Activated CD4-positive, alpha-beta T cell treated with anti-CD3 and anti-CD28 coated beads, Interleukin-10, Interleukin-2, amounts not matched to agents 100 ng/mL and 50 ng/mL, durations not matched to agents 16 hours and 8 hours (primary cell): ENCODE data around the gene MAPKBP1.

ENCODE experiments used
- DNase-seq: peaks from one replicate; pipeline ENCODE4 v3.0.0-alpha.2; 2020

The MAPKBP1 gene

DNA sequence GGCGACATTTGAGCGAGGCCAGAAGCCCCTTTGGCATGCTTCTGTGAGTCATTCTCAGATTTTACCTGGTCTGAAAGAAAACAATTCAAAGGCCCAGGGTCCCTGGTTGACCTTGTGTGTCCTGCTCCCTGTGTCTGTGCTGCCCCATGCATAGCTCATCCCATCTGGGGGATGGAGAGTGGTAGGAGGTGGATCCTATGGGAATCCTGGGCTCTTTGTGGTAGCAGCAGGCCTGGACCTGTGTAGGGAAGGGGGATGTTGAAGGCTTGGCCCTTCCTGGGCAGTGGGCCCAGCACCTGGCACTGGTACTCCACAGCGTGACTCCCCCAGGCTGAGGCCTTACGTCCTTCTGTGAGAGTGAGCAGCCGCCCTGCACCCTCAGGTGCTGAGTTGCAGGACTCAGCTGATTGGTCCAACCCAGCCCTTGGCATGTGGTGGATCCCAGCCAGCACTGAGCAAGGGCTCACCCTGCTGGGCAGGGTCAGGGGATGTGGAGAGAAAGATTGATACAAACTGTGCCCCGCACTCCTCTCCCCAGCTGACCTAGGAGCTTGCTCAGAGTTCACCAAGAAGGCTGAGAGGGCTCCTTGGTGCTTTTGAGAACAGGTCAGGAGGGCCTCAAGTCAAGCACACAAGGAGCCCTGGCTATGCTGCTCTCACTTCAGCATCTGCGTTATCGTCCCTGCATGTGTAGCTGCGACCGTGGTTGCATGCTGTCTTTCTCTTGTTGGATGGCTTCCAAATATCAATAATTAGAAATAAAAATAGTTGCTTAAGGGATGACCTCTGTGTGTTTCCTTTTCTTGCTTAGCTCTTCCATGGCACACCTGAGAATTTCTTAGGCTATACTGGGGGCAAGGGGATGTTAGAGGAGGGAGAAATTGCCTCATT, 32.3 kb downstream of the MAPKBP1 start:
- no peak for DNase-seq

DNA sequence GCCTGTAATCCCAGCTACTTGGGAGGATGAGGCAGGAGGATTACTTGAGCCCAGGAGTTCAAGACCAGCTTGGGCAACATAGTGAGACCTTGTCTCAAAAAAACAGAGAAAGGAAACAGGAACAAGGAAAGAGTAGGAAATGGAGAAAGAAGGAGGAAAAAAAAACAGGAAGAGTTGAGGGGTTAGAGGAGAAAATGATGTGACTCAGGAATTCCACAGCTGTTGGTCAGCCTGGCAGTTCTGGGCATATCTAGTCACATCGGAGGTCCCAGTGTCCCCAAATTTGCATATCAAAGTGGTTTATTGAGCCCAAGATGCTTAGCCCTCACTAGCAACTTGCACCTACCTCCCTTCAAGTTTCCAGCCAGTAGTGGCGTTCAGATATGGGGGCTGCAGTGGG, 34.8 kb downstream of the MAPKBP1 start:
- DNase-seq, result no peak

DNA sequence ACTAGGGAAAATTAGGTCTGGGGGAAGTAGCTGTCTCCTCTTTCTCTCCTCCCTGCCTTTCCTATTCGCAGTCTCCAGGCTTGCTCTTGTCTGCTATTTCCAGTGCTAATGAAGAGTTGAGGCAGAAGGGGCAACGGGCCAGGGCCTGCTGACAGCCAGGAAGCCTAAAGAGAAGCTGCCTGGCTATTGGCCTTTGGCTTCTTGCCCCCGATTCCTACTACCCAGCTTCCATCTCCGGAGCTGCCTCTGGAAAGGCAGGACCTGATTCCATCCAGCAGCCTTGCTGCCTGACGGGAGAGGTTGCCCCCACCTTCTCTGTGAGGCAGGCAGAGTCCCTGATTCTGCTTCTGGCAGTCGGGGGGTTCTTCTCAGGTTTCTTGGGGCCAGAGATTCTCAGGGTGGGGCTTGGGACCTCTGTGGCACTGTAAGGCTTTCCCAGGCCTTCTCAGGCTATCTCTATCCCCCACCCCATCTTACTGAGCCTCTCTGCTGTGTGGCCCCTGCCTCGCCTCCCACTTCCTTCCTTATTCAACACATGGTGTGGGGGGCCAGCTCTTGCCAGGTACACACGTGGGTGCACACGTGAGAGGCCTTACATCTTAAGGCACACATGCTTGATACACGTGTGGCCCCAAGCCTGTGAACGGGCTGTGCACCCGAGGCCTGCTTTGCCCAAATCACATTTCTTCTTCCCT, 35.4 kb downstream of the MAPKBP1 start:
- DNase-seq, result no peak

DNA sequence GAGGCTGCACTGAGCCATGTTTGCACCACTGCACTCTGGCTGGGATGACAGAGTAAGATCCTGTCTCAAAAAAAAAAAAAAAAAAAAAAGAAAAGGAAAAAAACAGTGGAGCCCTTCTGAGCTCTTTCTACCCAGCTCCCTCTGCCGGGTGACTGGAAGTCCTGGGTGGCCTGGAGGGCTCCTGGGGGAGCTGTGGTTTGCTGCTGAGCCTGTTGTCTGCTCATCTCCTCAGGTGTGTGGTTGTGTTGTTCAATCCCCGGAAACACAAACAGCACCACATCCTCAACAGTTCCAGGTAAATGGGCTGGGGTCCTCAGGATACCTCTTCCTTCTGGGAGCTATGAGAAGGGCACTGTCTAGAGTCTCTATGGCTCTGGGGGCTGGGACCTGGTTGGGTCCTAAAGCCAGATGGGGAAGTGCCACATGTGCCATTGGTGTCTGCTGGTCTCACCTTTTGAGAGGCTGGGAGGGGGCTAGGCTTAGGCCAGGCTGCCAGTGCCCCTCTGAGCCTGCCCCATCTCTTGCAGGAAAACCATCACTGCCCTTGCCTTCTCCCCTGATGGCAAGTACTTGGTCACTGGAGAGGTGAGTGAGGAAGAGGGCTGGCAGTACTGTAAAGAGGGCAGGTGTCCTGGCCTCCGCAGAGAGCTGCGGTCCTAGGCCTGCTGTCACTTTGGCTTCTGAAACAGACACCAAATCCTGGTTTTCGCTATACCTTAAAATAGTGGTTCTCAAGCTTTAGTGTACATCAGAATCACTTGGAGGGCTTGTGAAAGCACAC, 36.6 kb downstream of the MAPKBP1 start:
- DNase-seq, result no peak

DNA sequence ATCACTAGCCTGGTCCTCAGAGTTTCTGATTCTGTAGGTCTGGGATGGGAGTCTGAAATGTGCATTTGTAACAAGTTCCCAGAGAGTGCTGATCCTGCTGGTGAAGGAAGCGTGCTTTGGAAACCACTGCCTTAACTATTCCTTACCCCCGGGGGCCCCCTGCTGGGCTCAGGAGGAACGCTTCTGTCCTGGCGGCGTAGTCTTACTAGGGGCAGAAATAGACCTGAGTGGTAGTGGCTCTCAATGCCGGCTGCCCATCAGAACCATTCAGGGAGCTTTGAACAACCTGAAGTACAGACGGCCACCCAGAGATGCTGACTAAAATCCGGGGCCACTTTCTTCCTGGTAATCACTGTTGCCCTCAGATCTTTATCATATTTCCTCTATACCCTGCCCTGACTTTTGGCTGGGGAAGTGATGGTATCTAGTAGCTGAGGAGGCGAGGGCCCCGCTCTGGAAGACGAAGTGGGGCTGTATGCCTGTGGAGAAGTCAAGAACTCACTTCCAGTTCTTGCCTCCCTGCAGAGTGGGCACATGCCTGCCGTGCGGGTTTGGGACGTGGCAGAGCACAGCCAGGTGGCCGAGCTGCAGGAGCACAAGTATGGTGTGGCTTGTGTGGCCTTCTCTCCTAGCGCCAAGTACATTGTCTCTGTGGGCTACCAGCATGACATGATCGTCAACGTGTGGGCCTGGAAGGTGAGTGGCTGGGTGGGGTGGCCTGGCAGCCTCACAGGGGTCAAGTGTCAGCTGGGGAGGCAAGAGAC, 37.3 kb downstream of the MAPKBP1 start:
- peak; percentile 79 for DNase-seq

DNA sequence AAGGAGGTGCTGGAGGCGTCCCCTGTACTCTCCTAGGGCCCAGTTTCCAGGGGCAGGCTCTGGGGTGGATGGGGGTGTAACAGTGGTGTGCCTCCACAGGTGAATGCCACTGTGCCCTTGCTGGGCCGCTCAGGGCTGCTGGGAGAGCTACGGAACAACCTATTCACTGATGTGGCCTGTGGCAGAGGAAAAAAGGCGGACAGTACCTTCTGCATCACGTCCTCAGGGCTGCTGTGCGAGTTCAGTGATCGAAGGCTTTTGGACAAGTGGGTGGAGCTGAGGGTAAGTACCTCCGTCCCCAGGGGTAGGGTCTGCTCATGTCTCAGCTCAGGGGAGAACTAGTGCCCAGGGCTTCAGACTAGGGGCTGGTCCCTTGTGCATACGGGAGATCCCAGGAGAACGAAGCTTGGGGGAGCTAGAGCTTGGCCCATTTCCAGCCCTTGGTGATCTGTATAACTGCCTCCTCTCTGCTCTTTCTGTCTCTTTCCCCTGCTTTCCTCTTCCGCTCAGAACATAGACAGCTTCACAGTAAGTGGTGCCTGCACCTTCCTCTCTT, 38.6 kb downstream of the MAPKBP1 start:
- DNase-seq, result no peak

DNA sequence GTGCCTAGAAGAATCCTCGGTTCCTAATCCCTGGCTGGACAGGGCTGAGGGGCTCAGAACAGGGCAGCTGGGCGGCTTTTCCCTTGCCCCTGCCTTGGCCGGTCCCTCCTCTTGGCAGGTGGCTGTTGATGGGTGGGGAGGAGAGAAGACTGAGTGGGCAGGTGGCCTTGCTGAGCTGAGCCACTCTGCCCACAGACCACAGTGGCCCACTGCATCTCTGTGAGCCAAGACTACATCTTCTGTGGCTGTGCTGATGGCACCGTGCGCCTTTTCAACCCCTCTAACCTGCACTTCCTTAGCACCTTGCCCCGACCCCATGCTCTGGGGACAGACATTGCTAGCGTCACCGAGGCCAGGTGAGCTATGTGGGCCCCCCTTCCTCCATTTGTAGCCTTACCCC, 39.1 kb downstream of the MAPKBP1 start:
- no peak for DNase-seq

DNA sequence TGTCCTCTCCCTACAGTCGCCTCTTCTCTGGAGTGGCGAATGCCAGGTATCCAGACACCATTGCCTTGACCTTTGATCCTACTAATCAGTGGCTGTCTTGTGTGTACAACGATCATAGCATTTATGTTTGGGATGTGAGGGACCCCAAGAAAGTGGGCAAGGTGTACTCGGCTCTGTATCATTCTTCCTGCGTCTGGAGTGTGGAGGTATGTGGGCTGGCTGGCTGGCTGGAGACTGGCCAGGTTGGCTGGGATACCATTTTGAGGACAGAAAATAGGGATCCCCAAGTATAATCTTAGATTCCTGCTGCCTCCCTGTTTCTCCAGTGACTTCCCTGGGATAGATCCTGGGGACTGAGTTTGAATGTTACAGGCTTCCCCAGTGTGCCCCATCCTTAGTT, 40.2 kb downstream of the MAPKBP1 start:
- DNase-seq, result no peak

DNA sequence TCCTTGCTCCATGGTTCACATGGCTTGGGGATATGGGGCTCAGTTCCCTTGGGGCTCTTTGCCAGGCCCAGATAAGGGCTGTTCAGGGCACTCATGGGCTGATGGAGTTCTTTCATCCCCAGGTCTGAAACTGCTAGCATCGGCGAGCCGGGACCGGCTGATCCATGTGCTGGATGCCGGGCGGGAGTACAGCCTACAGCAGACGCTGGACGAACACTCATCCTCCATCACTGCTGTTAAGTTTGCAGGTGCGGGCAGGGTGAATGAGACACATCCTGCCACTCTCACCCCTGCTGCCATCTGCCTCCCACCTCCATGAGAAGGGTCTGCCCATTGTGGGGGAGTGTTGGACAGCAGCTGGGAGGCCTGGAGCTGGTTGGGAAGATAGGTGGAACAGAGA, 42.5 kb downstream of the MAPKBP1 start:
- DNase-seq, result no peak

DNA sequence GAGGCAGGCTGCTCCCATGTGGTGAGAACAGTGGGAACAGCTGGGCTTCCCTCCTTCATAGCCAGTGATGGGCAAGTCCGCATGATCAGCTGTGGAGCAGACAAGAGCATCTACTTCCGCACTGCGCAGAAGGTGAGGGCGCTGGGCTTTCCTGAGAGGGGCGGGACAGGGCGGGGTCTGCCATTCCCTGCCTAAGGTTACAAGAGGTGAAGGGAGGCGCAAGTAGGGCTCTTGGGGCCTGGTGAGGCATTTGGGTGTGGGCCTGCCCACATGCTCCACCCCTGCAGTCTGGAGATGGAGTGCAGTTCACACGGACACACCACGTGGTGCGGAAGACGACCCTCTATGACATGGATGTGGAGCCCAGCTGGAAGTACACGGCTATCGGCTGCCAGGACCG, 43.0 kb downstream of the MAPKBP1 start:
- no peak for DNase-seq

DNA sequence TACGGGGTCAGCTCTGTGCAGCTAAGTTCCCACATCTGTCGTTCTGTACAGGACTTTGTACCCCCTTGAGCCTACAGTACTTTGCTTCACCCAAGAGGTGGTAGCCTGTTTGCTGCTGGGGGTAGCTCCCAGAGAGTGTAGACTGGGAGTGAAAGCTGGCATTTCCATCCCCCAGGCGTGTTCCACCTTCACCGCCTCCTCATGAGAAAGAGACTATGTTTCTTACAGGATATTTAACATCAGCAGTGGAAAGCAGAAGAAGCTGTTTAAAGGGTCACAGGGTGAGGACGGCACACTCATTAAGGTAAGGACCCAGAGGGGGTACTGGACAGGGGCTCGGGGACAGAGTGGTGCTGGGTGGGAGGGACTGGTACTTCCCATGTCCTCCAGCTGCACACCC, 43.5 kb downstream of the MAPKBP1 start:
- DNase-seq, result no peak

DNA sequence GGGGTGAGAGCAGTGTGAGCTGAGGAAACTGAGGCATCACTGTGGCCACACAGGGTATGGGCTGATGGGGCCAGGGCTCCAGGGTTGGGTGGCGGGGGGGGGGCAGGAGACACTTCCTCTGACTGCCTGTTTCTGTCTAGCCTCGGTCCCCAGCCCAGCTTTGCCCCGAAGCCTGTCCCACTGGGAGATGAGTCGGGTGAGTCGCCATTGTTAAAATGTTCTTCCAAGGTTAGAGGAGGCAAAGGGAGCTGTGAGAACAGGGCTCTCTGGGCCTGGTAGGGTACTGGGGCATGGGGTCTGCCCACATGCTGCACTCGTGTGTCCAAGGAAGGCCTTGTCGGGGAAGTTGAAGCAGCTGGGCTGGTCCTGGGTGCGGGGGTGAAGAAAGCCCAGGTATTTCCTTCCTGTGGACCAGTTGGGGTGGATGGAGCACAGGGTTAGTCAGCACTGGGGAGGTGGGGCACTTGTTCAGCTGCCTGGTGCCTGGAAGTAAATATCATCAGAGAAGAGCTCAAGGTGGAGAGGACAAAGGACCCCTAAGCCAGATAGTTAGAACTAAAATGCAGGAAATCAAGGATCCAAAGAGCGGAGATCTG, 45.3 kb downstream of the MAPKBP1 start:
- DNase-seq, result no peak

DNA sequence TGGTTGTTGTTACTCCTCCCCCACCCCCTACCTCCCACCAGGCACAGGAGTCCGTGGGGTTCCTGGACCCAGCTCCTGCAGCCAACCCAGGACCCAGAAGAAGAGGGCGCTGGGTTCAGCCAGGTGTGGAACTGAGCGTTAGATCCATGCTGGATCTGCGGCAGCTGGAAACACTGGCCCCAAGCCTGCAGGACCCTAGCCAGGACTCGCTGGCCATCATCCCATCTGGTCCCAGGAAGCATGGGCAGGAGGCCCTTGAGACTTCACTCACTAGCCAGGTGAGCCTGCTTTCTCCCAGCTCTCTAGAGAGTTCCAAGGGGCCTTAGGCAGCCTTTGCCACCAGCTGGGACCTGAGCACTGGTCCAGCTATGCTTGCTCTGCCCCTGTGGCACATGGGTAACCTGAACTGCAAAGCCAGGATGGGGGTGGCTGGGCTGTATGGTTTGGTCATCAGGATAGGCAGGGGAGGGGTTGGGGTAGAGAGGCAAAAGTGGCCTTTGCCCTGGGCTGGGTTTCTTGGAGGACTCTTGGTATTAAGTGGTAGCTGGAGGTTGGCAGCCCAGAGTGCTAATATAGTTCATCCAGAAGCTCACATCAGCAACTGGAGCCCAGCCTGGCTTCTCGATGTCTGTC, 46.6 kb downstream of the MAPKBP1 start:
- DNase-seq, result no peak

DNA sequence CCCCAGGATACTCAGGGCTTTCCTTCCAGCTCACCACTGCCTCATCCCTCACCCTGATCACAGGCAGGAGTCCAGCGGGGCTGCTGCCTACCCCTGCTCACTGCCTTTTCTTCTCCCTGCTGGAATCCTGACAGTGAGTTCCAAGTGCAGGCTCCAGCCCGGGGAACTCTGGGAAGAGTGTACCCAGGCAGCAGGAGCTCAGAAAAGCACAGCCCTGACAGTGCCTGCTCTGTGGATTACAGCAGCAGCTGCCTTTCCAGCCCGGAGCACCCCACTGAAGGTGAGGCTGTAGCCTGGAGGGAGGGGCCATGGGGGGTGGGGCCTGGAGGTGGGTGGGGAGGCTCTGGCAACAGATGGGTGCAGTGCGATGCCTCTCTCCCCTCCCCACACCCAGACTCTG, 47.5 kb downstream of the MAPKBP1 start:
- no peak for DNase-seq

DNA sequence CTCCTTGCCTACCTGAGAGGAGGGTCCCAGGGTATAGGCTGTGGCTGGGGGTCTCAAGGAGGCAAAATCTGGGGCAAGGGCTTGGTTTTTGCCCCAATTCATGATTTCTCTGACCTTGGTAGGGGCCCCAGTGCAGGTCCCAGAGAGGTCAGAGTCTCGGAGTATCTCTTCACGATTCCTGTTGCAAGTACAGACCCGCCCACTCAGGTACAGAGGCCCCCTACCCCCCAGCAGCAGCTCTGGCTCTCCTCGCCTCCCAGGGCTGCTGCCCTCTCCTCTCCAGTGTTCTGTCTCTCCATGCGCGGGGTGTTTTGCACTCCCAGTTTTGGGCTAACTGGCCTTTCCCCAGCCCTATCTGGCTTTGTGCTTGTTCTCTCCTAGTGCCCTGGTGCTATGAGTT, 48.2 kb downstream of the MAPKBP1 start:
- DNase-seq, result no peak

DNA sequence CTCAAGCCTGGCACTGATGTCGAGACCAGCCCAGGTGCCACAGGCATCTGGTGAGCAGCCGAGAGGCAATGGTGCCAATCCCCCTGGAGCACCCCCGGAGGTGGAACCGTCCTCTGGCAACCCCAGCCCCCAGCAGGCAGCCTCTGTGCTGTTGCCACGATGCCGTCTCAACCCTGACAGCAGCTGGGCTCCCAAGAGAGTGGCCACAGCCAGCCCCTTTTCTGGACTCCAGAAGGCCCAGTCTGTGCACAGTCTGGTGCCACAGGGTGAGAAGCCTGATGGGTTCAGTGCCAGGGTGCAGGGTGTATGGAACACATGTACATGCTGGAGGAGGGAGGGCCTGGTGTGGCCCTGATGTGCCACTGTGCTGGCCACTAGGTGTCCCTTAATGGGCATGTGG, 48.7 kb downstream of the MAPKBP1 start:
- DNase-seq, result no peak

DNA sequence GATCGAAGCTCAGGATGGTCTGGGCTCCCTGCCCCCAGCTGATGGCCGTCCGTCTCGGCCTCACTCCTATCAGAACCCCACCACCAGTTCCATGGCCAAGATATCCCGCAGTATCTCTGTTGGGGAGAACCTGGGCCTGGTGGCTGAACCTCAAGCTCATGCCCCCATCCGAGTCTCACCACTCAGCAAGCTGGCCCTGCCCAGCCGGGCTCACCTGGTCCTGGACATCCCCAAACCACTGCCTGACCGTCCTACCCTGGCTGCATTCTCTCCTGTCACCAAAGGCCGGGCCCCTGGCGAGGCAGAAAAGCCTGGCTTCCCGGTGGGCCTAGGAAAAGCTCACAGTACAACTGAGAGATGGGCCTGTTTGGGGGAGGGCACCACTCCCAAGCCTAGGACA, 49.2 kb downstream of the MAPKBP1 start:
- DNase-seq, result no peak

DNA sequence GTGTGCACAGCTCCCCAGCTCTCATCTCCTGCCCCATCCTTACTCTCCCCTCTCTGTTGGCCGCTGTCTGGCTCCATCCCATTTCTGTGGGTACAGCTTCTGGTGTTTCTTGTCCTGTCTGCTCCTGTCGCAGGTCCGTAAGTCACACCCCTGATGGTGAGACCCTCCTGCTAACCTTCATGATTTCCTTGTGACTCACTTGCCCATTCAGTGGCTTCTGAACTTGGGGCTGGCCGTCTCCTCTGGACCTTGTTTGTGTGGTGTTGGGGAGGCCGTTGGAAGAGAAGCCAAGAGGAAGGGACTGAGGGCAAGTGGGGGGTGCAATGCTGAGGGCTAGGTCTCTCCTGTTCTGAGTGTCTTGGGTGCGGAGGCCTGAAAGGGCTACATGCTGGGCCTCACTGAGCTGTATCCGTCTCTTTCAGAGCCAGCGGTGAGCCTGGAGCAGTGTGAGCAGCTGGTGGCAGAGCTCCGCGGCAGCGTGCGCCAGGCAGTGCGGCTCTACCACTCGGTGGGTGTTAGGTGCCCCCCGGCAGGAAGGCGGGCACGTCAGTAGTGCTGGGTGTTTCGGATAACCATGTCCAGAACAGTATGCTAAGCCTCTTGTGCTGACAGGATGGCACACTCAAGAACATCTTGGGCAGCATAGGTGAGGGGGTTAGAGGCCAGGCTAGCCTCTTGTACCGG, 49.9 kb downstream of the MAPKBP1 start:
- DNase-seq, result no peak

DNA sequence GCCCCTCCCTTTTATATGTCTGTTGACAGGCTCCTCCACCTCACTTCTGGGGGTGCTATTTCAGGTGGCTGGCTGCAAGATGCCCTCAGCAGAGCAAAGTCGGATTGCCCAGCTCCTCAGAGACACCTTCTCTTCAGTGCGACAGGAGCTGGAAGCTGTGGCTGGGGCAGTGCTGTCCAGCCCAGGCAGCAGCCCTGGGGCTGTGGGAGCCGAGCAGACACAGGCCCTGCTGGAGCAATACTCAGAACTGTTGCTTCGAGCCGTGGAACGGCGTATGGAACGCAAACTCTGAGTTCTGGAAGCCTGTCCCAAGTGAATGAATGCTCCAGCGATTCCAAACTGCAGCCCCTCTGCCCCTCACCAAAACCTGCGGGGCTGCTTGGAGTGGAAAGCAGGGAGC, 50.9 kb downstream of the MAPKBP1 start:
- DNase-seq, result no peak

DNA sequence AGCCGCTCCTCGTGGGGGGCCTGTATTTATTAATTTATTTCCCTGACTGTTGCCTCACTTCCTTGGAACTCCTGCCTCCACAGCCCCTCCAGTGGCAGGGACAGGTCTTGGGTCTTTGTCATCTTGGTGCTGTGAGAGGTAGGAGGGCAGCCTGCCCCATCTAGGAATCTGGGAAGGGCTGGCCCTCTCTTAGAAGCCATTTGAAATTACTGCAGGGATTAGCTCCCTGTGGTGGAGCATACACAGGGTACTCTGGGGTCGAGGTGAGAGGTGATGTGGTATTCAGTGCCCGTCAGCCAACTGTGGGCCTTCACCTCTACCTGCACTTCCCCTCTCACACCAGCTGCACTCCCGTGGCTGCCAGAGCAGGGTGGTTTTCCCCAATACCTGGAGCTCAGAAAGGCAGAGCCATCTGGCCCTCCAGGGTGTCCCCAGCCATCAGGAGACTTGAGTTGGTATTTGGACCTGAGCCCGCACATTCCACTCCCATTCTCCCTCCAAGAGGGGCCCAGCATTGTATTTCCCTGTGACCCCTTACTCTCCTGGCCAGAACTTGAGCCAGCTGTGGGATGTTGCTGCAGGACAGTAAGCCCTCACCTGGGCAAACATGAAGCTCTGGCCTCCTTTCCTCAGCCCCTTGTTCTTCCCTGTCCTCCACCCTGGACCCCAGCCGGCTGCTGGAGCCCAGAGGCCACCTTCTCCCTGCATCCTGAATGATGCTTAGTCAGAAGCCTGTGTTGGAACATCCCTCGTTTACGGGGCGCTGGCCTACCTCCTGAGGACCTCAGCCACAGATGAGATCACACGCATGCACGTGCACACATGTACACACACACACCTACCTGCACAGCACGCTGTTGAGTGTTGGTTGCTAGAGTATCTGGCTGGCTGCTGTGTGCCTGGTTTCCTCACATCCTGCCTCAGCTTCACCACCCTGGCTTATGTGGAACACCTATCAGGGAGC, 51.6 kb downstream of the MAPKBP1 start:
- no peak for DNase-seq
